CD14-positive monocyte (primary cell): ENCODE data around the gene ZFP90. TPM values are rescaled to one million over a fixed set of nuclear protein-coding genes. Genes with fewer than 3 reads are reported as not detected.
A peak's percentile ranks its signal among the peaks of the same experiment; 100 is the strongest.

ENCODE experiments used
- DNase-seq, 3 donors: peaks; one replicate each; pipeline ENCODE4 v3.0.0-alpha.2; 2011 to 2022
- H2AFZ ChIP-seq: 2 replicates; pipeline ENCODE4 v1.6.0; 2012; ENCODE audit warnings: mild to moderate bottlenecking, low read depth, low read length, inconsistent platforms; ENCODE audit not compliant: insufficient read depth, poor library complexity, severe bottlenecking
- H3K27ac ChIP-seq, 2 donors: 1 replicate in 1 of 2; 2 replicates in 1 of 2; pipeline ENCODE4 v1.5.1; 2012 to 2013; ENCODE audit warnings: low read length in 2 of 2, control low read depth in 1 of 2, inconsistent platforms in 1 of 2, low read depth in 1 of 2, mild to moderate bottlenecking in 1 of 2
- H3K27me3 ChIP-seq, 2 donors: one replicate each; pipeline versions ENCODE4 v1.6.0 to v1.6.1; 2011 to 2013; ENCODE audit warnings: low read length in 2 of 2; ENCODE audit not compliant: control insufficient read depth in 2 of 2, insufficient read depth in 2 of 2
- H3K36me3 ChIP-seq, 2 donors: replicated peaks in 1 of 2; 1 replicate in 1 of 2; 2 replicates in 1 of 2; pipeline versions ENCODE4 v1.5.1 to v1.6.1; 2012 to 2013; ENCODE audit warnings: low read length in 2 of 2, control low read depth in 1 of 2, inconsistent platforms in 1 of 2, mild to moderate bottlenecking in 1 of 2; ENCODE audit not compliant: insufficient read depth in 2 of 2, control insufficient read depth in 1 of 2
- H3K4me1 ChIP-seq, 2 donors: 1 replicate in 1 of 2; 2 replicates in 1 of 2; pipeline versions ENCODE4 v1.5.1 to v1.6.1; 2012 to 2013; ENCODE audit warnings: low read length in 2 of 2, control low read depth in 1 of 2, inconsistent platforms in 1 of 2, mild to moderate bottlenecking in 1 of 2, moderate library complexity in 1 of 2; ENCODE audit not compliant: insufficient read depth in 2 of 2, control insufficient read depth in 1 of 2
- H3K4me2 ChIP-seq: replicated peaks from 2 replicates; pipeline ENCODE3; 2012; ENCODE audit warnings: low read length, moderate library complexity, mild to moderate bottlenecking; ENCODE audit not compliant: poor library complexity, severe bottlenecking; ENCODE audit errors: extremely low read depth
- H3K4me3 ChIP-seq, 3 experiments: fragments of 200-600 bp in 1 of 3; sonication (generic) in 1 of 3; replicated peaks in 1 of 3; 1 replicate in 2 of 3; 2 replicates in 1 of 3; pipeline ENCODE4 v1.5.1; 2011 to 2013; ENCODE audit warnings: low read length in 3 of 3, mild to moderate bottlenecking in 3 of 3, control low read depth in 2 of 3, low read depth in 2 of 3, inconsistent platforms in 1 of 3, moderate library complexity in 1 of 3
- H3K79me2 ChIP-seq: 2 replicates; pipeline ENCODE4 v1.6.0; 2012; ENCODE audit warnings: mild to moderate bottlenecking, control low read depth, inconsistent platforms, low read length, moderate library complexity; ENCODE audit not compliant: insufficient read depth
- H3K9ac ChIP-seq: 2 replicates; pipeline ENCODE4 v1.6.0; 2017; ENCODE audit warnings: low read length, mild to moderate bottlenecking; ENCODE audit not compliant: insufficient read depth, poor library complexity, severe bottlenecking
- H3K9me3 ChIP-seq, 2 donors: replicated peaks in 1 of 2; 1 replicate in 1 of 2; 2 replicates in 1 of 2; pipeline versions ENCODE4 v1.5.1 to v1.6.1; 2012 to 2013; ENCODE audit warnings: low read length in 2 of 2, control low read depth in 1 of 2; ENCODE audit not compliant: control insufficient read depth in 1 of 2, insufficient read depth in 1 of 2
- H4K20me1 ChIP-seq: 2 replicates; pipeline ENCODE4 v1.6.0; 2012; ENCODE audit warnings: mild to moderate bottlenecking, low read length, control low read depth, moderate library complexity; ENCODE audit not compliant: insufficient read depth
- H3K27ac Mint-ChIP-seq, 7 donors: one replicate each; pipeline ENCODE4 v1.8.0; 2020; ENCODE audit warnings: mild to moderate bottlenecking in 7 of 7, mixed read lengths in 7 of 7, moderate library complexity in 6 of 7, inconsistent platforms in 2 of 7
- H3K27me3 Mint-ChIP-seq, 3 donors: one replicate each; pipeline ENCODE4 v1.8.0; 2021 to 2022; ENCODE audit warnings: low read depth in 3 of 3, mild to moderate bottlenecking in 3 of 3, mixed read lengths in 3 of 3, moderate library complexity in 3 of 3, inconsistent platforms in 1 of 3
- H3K36me3 Mint-ChIP-seq, 2 donors: one replicate each; pipeline ENCODE4 v1.8.0; 2020; ENCODE audit warnings: mixed read lengths in 2 of 2, inconsistent platforms in 1 of 2, mild to moderate bottlenecking in 1 of 2
- H3K4me1 Mint-ChIP-seq: one replicate; pipeline ENCODE4 v1.8.0; 2020; ENCODE audit warnings: mild to moderate bottlenecking, mixed read lengths
- H3K4me3 Mint-ChIP-seq, 2 donors: one replicate each; pipeline ENCODE4 v1.8.0; 2020; ENCODE audit warnings: mild to moderate bottlenecking in 2 of 2, mixed read lengths in 2 of 2, moderate library complexity in 1 of 2
- H3K9me3 Mint-ChIP-seq, 7 donors: one replicate each; pipeline ENCODE4 v1.8.0; 2020 to 2022; ENCODE audit warnings: mixed read lengths in 7 of 7, mild to moderate bottlenecking in 6 of 7, moderate library complexity in 6 of 7, inconsistent platforms in 2 of 7
- WGBS: methylation state at CpG from one replicate; pipeline ENCODE4 v1.1.5; 2013; ENCODE audit warnings: missing lambda C conversion rate; ENCODE audit not compliant: insufficient coverage; 5-methylcytosine and 5-hydroxymethylcytosine counted together
- intact Hi-C, 2 donors: fragments of 100-400 bp; cut with micrococcal nuclease; formaldehyde crosslinking; loops; one replicate each; pipeline versions ENCODE4 v1.15.0 to v1.15.1; 2023
- polyA plus RNA-seq, 3 donors: library from polyadenylated mRNA; depleted of rRNA in 1 of 3; unstranded in 2 of 3; stranded (reverse) in 1 of 3; fragments of 300-500 nt in 2 of 3; fragments of >200 nt in 1 of 3; fragmentation: Illumina TruSeq in 2 of 3; gene quantifications; 1 replicate in 2 of 3; 2 replicates in 1 of 3; pipeline ENCODE4 v1.2.3, GENCODE V29; 2012 to 2021
- TF ChIP-seq, protein P1 (sequence below): fragments of 200-600 bp; IDR thresholded peaks from one replicate; pipeline ENCODE4 v1.8.0; 2022; ENCODE audit warnings: antibody characterized with exemption, mild to moderate bottlenecking

ZFP90 gene
- polyA plus RNA-seq, 3 donors = 4.2 to 7.9 (median 6.3) TPM

- no peak for DNase-seq
- 100% methylated on average over 2 of the region's 3 CpGs for WGBS
Observed at GRCh38 chr16:68510775-68511174, 28.3 kb upstream of the ZFP90 start.

GRCh38 chr16:68512183-68512582 lies 26.9 kb upstream of the ZFP90 start:
- Histone ChIP-seq H3K4me2 (no peak overlapping the region), H2AFZ (peak overlapping the region; percentile 36), H3K9ac (no peak overlapping the region), H4K20me1 (no peaks in the 10 kb centered on the region), H3K79me2 (no peaks in the 10 kb centered on the region), H3K36me3 (no peaks in the 10 kb centered on the region), H3K27me3 (no peaks in the 10 kb centered on the region), H3K27ac (peak overlapping the region in 1 of 2 donors; percentile 16), H3K4me1 (peaks cover 32 to 37% of the 10 kb centered on the region in 2 donors), H3K9me3 (no peaks in the 10 kb centered on the region), H3K4me3 (no peak overlapping the region)
- intact Hi-C loops = no loop called here
- DNase-seq = peak in 2 of 3 donors; percentile 29 to 71
- WGBS = 46% methylated on average over 5 of the region's 8 CpGs
- H3K4me1 Mint-ChIP-seq = peaks cover 35% of the 10 kb centered on the region
- peak overlapping the region in 2 of 7 donors; percentile 19 to 33 for H3K27ac Mint-ChIP-seq
- H3K4me3 Mint-ChIP-seq = no peak overlapping the region
- TF ChIP-seq, protein P1, sequence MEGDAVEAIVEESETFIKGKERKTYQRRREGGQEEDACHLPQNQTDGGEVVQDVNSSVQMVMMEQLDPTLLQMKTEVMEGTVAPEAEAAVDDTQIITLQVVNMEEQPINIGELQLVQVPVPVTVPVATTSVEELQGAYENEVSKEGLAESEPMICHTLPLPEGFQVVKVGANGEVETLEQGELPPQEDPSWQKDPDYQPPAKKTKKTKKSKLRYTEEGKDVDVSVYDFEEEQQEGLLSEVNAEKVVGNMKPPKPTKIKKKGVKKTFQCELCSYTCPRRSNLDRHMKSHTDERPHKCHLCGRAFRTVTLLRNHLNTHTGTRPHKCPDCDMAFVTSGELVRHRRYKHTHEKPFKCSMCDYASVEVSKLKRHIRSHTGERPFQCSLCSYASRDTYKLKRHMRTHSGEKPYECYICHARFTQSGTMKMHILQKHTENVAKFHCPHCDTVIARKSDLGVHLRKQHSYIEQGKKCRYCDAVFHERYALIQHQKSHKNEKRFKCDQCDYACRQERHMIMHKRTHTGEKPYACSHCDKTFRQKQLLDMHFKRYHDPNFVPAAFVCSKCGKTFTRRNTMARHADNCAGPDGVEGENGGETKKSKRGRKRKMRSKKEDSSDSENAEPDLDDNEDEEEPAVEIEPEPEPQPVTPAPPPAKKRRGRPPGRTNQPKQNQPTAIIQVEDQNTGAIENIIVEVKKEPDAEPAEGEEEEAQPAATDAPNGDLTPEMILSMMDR = no peak
- H3K9me3 Mint-ChIP-seq = peaks cover 0 to 7% (median 0%) of the 10 kb centered on the region in 7 donors
- peaks cover 4 to 16% (median 10%) of the 10 kb centered on the region in 3 donors for H3K27me3 Mint-ChIP-seq
- no peaks in the 10 kb centered on the region for H3K36me3 Mint-ChIP-seq

More at GRCh38 chr16:68510775-68511174, 28.3 kb upstream of the ZFP90 start:
- Histone ChIP-seq H3K79me2 (no peaks in the 10 kb centered on the region), H3K9ac (no peak overlapping the region), H3K4me1 (peaks cover 31 to 35% of the 10 kb centered on the region in 2 donors), H3K4me2 (no peak overlapping the region), H4K20me1 (no peaks in the 10 kb centered on the region), H3K27ac (no peak overlapping the region), H3K4me3 (peak overlapping the region in 1 of 3 experiments; percentile 23), H3K9me3 (no peaks in the 10 kb centered on the region), H3K36me3 (no peaks in the 10 kb centered on the region), H3K27me3 (no peaks in the 10 kb centered on the region), H2AFZ (peak overlapping the region; percentile 24)
- no peak overlapping the region for H3K4me3 Mint-ChIP-seq
- no peaks in the 10 kb centered on the region for H3K36me3 Mint-ChIP-seq
- peaks cover 0 to 7% (median 0%) of the 10 kb centered on the region in 7 donors for H3K9me3 Mint-ChIP-seq
- H3K4me1 Mint-ChIP-seq = peaks cover 32% of the 10 kb centered on the region
- TF ChIP-seq, protein P1 = no peak
- H3K27ac Mint-ChIP-seq = peak overlapping the region in 1 of 7 donors; percentile 5
- H3K27me3 Mint-ChIP-seq = peaks cover 9 to 20% (median 19%) of the 10 kb centered on the region in 3 donors
- intact Hi-C loops = loop anchor here (2.0 kb wide), 1 partner anchor 66 kb away; no protein-coding TSS in a partner anchor
